HG03521 (cell line): Measurements from ENCODE around the gene OR2T5.
"Not testable (repeated sequence)": the region's sequence is repeated elsewhere in the genome, so short reads cannot be mapped to it uniquely, and the experiment has no call there.

ENCODE experiments used
- ATAC-seq: cut with Tn5 transposase; IDR thresholded peaks from one replicate; pipeline ENCODE4 v1.9.1; 2021; ENCODE audit warnings: mild to moderate bottlenecking, moderate library complexity; ENCODE audit not compliant: unreplicated experiment

The OR2T5 gene, protein sequence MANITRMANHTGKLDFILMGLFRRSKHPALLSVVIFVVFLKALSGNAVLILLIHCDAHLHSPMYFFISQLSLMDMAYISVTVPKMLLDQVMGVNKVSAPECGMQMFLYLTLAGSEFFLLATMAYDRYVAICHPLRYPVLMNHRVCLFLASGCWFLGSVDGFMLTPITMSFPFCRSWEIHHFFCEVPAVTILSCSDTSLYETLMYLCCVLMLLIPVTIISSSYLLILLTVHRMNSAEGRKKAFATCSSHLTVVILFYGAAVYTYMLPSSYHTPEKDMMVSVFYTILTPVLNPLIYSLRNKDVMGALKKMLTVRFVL

DNA sequence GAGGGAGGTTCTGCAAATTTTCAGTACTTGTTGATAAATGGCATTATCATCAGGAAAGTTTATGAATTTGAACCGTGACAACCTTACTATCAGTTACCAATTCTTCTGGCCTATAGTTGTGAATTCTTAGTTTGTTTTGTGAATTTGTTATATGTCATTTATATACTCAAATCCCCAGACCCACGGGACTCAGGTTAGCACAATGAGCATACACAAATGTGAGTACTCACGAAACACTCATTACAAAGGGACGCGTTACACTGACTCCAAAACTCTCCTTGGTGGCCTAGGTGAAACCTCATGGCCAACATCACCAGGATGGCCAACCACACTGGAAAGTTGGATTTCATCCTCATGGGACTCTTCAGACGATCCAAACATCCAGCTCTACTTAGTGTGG, at the start of gene OR2T5:
Gene OR2T5 (plus strand): TSS at position 301 of the 400 bp plus-strand sequence. CDS start 0 bp downstream, at position 301.
- not testable (repeated sequence) for ATAC-seq

DNA sequence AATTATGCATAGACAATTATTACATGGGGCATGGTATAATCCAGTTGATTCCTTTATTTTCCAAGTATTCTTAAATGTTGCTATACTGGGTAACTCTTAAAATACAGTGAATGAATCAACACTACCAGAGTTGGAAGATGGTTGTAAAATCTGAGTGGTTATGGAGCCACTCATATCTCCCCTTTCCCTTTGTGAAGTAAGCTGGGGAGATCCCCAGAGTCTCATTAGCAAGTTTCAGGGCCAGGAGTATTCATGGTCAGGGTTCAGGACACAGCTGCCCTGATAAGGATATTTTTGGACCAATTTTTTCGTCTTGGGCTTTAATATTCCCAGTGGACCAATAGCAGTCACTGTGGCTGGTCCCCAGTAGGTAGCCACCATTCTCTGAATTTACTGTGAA, 49.7 kb upstream of the OR2T5 start:
- not testable (repeated sequence) for ATAC-seq

DNA sequence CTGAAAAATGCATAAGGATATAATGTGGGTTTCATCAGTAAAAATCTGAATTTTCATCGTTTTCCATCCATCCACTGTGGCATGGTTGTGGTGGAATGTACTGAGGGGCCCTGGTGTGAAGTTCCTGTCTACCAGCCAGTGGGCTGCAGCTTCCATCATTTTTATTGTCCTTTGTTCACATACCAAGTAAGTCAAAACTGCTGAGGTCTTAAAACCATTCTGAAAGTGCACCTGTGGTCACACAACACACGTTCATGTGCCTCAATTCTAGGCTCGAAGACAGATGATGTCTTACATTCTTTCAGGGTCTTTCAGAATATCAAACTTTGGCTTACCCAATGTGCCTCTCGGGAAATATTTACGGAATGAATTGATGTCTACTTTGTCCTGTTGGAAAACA, 49.1 kb upstream of the OR2T5 start:
- ATAC-seq, result not testable (repeated sequence)

DNA sequence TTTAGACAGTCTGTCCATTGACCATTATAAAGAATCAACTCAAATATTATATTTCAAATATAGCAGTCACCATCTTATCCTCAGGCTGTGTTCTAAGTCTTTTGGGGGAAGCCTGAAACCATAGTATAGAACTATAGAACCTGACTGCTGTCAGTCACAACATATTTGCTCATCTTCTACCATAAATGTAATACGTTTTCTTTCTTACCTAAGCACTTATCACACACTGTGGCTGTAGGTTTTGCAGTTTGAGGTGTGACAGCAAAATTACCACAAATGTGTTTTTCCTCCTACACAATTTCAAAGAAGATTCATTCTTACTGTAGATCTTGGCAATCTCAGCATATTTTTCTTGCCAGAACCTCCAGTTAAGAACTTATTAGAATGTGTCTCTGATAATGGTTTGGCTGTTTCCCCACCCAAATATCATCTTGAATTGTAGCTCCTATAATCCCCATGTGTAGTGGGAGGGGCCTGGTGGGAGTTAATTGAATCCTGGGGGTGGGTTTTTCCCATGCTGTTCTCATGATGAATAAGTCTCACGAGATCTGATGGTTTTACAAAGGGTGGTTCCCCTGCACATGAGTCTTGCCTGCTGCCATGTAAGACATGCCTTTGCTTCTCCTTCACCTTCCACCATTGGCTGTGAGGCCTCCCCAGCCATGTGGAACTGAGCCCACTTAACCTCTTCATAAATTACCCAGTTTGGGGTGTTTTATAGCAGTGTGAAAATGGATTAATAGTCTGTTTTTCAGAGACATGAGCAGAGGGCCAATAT, 45.7 kb upstream of the OR2T5 start:
- ATAC-seq, result not testable (repeated sequence)

DNA sequence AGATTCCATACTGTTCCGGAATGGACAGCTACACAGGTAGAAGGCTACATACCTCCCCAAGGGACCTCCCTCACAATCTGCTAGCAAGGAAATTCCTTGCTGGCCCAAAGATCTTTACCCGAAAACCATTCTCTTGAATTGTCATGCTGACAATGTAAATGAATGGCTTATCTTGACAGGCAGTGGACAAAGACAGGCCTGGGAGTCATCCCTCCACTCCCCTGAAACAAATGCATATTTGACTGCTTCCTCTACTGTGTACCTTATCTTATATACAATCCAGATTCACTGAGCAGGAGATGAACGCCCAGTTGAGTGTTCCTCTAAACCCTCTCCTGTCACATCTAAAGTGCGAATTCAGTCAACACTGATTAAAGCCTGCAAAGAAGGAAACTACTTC, 43.8 kb upstream of the OR2T5 start:
- not testable (repeated sequence) for ATAC-seq

DNA sequence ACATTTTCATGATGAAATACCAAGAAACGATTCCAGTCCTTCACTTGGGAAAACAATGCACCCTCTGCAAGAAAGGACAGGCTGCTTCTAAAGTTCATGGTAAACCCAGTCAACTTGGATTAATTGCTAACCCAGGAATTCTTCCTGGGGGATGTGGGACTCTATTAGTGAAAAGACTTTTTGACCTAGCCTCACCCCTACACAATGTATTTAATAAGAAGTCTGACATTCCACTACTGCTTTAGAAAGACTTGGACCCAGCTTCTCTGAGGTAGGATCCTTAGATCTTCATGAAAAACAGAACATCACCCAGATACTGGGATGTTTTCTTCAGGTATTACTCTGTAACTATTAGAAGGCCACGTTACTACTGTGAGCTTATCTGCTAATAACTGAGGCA, 43.0 kb upstream of the OR2T5 start, which contains the start of gene OR2T2:
Gene OR2T2 (plus strand): TSS at position 239 of the 400 bp plus-strand sequence. CDS start 7,161 bp downstream, outside the sequence.
- not testable (repeated sequence) for ATAC-seq

DNA sequence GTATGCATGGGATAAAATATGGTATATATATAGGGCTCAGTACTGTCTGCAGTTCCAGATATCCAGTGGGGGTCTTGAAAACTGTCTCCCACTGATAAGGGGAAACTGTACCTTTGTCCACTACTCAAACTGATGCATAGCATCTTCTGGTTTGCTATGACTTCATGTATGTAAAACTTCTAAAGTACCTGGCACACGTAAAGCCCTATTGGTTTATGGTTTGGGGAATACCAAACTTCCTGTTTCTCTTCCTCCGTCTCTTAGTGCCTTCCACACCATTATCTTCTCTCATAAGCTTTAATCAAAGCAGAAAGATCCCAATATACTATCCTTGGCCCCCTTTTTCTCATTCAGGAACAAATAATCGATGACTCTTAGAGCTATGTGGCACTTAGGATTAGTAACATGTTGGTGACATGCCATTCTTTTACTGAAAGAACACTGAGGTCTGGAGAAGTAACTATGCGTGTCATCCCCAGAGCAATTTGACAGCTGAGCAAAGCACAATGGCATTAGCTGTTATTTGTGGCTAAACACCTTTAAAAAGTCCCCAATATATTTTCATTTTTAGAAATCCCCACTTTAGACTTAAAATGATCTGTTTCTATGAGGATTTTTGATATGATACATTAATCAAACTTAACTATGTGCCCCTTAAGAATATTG, 39.8 kb upstream of the OR2T5 start:
- ATAC-seq, result peak; percentile 39

DNA sequence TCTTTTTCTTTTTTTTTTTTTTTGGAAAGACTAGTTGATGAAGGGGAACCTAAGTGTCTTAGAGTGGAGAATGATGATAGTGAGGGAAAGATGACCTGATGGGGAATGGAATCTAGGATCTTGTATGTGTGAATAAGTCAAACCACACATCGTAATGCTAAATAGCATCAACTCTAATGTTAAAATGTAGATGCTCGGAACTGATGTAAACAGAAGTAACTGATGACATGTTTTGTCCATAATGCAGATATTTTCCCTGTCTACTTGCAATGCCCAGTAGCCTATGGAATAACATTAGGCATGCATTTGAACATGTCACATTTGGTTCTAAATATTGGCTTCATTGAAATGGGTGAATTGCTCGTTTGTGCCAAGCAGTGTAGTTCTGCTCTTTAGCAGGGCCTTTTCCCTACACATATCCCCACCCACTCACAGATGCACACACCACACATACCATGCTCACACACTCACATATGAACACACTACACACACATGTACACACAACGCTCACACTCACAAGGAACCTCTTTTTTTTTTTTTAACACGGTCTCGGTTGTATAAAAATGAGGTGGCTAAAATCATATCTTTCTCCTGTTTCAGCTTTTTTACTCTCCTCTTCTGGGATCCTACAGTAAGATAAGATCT, 38.4 kb upstream of the OR2T5 start:
- peak; percentile 9 for ATAC-seq

DNA sequence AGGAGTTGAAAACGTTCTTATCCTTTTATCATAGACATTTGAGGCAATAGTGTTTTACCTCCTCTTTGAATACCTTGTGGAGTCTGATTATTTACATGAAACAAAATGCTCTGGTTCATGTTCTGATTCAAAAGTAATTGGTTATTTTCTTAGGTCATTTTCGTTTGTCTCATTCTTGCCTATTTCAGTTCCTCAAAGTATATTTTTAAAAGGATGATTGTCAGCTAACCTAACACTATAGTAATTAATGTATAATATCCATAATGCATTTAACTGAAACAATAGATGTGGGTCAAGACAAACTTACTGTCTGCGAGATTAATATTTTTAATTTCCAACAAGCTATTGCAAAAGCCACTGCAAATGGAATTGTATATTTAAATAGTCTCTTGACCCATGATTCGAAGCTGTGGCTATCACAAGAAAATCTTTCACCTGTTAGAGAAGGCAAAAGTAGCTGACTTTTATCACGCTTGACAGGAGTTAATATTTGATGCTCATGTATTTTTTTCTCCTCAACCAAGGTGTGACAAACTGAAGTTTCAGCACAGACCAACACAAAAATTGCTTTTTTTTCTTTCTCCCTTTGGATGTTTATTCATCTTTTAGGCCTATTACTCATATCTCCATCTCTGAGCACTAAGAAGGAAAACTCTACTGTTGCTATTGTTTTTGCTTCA, 37.8 kb upstream of the OR2T5 start:
- ATAC-seq, result peak; percentile 58

DNA sequence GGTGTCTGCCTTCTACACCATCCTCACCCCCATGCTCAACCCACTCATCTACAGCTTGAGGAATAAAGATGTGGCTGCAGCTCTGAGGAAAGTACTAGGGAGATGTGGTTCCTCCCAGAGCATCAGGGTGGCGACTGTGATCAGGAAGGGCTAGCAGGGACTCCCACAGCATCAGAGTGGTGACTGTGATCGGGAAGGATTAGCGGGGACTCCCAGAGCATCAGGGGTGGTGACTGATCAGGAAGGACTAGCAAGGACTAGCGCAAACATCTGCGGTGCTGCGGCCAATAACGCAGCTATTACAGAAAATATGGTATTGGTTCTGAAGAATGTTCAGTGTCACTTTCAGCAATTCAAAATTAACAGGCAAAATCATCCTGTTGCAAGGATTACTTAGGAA, 34.8 kb upstream of the OR2T5 start:
- ATAC-seq, result not testable (repeated sequence)

DNA sequence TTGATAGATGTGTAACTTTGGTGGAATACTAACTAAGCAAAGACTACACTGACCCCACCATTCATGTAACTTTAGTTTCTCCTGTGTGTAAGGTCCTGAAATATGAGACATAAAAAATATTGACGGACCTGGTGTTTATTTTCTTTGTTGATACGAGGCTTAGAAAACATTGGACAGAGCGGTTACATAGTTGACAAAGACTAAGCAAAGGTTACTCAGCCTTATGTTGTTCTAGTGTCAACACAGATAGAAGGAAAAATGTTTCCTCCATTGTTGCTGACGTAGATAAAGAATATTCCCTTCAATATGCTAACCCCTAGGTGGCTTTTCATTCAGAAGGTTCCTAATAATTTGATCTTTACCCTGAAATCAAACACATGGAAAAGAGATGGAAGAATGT, 33.3 kb upstream of the OR2T5 start:
- ATAC-seq, result not testable (repeated sequence)

DNA sequence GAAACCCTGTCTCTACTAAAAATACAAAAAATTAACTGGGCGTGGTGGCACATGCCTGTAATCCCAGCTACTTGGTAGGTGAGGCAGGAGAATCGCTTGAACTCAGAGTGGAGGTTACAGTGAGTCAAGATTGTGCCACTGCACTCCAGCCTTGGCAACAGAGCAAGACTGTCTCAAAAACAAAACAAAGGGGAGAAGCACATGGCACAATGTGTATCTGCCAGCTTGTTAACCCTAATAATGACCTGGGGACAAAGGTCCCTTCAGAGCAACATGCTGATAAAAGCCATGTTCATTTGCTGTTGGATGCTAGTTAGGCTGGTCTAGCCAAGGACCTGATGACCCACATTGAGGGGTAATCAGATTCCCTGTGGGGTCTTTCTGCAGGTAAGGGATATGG, 31.8 kb upstream of the OR2T5 start:
- ATAC-seq, result not testable (repeated sequence)

DNA sequence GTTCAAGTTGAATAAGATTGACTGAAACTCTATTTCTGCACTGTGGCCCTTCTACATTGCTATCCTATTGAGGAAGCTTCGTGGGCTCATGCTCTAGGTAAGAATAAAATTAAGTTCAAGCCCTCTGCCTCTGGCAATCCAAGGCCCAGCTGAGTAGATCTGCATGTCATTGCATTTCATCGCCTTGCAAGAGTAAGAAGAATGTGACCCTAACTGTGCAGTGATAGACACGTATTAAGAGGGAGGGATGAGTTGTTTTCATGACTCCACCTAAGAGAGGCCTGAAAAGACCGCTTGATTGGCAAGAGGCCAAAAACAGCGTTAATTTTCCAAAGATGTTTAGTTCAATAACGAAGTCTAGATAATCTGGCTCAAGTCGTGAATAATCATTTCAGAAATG, 29.3 kb upstream of the OR2T5 start:
- ATAC-seq, result not testable (repeated sequence)

DNA sequence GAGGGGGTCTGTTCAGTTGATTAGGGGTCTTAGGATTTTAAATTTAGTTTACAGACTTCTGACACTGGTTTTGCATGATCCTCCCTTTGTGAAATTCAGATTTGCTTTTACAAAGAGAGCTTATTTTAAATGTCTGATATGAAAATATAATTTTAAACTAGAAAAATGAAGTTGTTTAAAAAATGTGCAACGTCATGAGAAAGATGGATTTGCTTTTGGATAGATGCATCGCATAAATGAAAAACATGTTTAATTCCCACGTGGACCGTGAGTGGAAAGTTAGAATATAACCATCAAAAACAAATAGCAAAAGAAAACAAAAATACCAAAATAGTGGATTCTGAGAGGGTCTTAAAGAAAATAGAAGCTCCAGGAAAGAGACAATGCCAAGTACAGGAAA, 17.2 kb upstream of the OR2T5 start:
- no peak for ATAC-seq

DNA sequence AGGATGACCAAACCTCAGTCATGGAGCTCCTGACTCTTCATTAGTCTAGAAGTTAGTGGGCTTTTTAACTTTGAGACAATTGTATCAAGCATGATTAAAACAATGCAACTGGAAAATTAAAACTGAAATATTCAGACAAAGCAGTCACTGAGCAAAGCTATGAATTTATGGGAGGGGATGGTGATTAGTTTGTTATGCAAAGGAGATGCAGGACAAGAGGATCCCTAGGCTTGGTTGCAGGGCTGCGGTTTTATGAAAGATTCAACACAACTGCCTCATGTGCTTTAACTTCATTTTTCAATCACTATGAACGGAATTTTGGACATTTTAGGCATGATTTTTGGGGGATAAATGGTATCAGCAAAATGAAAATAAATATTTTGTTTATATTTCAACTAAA, 16.3 kb upstream of the OR2T5 start:
- ATAC-seq, result not testable (repeated sequence)

DNA sequence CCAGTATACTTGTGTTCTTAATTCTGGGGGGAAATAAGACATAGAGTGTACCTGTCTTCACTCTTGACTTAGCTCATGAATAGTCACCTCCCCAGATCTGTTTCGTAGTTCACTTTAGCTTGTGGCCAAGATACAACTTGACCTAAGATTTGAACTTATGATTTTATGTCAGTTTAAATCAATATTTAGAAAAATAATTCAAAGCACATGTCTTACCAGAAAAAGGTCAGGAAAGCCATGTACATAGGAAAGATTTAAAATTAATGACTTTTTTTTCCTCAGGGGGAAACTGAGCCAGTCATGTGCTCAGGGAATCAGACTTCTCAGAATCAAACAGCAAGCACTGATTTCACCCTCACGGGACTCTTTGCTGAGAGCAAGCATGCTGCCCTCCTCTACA, 15.3 kb upstream of the OR2T5 start, which contains the start of gene OR2T3:
Gene OR2T3 (plus strand): TSS at position 301 of the 400 bp plus-strand sequence. CDS start 0 bp downstream, at position 301.
- ATAC-seq, result not testable (repeated sequence)

DNA sequence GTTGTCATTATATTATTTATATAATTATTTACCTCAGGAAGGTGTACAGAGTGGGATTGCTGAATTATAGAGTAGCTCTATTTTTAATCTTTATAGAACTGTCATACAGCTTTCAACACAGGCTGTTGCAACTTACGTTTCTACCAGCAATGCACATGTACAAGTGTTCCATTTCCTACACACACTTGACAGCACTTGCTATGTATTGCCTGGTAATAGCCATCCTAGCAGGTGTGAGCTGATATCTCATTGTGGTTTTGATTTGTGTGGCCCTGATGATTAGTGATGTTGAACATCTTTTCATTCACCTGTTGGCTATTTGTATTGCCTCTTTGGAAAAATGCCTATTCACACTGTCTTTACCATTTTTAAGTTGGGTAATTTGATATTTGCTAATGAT, 12.7 kb upstream of the OR2T5 start:
- not testable (repeated sequence) for ATAC-seq

DNA sequence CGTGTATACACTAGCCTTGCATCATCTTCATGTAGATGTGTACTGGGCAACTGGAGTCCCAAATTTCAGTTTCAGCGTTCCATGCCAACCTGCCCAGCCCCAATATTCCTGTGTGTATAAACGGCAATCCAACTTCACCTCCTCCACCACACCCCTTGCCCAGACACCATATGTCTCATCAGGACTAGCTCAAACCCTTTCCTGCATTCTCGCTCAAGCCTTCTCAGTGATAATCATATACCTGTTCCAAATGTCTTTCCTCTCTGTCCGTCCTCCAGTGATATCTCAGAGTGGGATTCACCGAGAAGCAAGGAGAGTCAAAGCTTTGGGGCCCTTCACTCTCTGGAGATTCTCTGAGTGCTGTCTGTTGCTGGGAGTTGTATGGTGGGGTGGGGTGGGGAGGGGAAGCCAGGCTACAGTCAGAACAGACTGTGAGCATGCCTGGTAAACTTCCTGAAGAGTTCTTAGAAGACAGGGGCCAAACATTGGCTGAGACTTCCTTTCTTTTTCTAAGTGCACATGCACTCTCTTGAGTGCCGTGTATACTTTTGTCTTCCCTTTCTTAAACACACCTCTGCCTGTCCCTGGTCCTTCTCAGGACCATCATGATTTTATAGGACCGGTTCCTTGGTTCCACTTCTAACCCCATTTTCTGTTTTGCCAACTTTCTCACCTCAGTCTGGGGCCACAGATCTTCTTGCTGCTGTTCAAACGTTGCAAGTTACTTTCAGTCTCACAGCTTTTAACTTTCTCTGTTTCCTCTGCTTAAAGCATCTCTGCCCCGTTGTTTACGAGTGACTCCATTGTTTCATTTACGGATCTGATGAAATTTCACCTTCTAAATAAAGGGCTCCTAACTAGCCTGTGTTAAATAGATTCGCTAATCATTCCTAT, 6.5 kb upstream of the OR2T5 start:
- ATAC-seq, result peak; percentile 78

DNA sequence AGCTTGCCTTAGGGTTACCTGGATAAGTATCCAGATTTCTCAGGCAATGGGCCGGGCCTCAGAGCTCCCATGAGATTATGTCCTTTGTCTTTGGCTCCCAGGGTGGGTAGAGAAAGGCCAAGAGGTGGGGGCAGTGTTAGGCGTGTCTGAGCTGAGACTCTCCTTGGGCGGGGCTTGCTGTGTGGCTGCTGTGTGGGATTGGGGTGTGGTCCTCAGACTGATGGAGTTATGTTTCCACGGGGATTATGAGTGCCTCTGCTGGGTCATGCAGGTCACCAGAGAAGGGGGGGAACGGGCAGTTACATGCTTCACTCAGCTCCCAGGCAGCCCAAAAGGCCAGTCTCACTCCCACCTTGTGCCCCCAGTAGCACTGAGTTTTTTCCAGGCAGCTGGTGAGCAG, 8.3 kb downstream of the OR2T5 start:
- not testable (repeated sequence) for ATAC-seq
